ENCODE measurements around the gene CCDC178.
"Not testable (repeated sequence)": the region's sequence is repeated elsewhere in the genome, so short reads cannot be mapped to it uniquely, and the experiment has no call there.

Gene CCDC178

DNA sequence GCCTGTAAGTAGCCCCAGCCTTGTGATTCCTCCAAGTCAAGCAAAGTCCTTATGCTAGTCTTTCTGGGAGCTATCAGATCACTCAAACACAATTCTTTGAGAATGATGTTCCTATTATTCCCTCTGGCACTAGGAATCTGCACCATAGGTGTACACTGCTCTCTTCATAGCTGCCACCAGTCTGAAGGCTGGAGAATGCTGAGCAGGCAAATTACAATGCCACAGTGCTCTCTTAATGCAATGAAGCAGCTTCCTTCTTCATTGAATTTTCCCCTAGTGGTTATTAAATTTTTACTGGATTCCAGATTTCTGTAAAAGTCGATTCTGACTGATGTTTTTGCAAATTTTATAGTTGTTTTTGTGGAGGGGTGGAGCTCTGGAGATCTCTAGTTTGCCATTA is 84.8 kb downstream of the CCDC178 start:
- DNase-seq, result no peak

DNA sequence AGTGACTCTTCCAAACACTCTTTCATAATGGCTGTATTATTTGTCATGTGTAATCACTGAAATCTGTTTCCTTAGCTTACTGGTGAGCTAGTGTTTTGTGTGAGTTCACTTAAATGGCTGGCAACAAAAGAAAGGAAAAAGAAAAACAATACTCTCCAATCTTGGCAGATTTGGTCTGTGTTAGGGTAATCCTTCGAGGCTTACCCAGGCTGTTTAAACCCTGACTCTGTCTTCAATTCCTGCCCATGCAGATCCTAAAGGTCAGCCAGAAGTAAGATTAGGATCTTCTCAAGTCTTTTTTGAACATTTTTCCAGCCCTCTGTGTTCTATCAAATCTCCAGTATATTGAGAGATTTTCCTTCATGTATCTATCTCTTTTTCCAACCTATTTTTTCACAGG is 85.3 kb downstream of the CCDC178 start:
- no peak for DNase-seq

DNA sequence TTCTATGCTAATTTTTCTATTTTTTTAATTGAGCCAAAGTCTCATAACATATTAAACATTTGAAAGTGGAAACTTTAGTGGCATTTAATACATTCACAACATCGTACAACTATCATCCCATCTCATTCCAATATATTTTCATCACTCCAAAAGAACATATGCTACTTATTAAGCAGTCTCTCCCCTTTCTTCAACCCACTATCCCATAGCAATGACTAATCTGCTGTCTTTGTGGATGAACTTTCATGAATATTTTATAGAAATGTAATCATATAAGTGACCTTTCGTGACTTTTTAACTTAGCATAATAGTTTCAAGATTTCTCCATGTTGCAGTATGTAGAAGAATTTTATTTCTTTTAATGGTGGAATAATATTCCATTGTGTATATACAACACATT is 90.3 kb downstream of the CCDC178 start:
- no peak for DNase-seq

DNA sequence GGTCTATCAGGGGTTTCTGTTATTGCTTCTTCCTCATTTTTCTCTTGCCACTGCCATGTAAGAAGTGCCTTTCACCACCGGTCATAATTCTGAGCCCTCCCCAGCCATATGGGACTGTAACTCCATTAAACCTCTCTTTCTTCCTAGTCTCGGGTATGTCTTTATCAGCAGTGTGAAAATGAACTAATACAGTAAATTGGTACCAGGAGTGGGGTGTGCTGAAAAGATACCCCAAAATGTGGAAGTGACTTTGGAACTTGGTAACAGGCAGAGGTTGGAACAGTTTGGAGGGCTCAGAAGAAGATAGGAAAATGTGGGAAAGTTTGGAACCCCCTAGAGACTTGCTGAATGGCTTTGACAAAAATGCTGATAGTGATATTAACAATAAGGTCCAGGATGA is 100.8 kb downstream of the CCDC178 start:
- not testable (repeated sequence) for DNase-seq

DNA sequence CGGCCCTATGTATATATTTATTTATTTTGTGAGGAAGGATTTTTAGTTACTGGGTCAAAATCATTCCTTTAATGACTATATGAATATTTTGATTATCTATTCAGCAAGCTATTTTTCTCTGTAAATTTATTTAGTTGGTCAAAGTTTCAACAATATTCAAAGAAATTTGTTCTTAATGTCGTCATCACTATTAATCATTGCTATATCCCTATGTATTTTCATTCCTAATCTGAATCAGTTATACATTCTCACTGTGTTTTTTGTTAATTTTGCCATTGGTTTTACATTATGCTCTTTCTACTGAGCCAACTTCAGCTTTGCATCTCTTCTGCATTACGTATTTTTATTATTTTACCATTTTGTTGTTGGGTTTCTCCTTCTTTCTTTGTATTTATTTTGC is 105.7 kb downstream of the CCDC178 start:
- DNase-seq, result no peak

DNA sequence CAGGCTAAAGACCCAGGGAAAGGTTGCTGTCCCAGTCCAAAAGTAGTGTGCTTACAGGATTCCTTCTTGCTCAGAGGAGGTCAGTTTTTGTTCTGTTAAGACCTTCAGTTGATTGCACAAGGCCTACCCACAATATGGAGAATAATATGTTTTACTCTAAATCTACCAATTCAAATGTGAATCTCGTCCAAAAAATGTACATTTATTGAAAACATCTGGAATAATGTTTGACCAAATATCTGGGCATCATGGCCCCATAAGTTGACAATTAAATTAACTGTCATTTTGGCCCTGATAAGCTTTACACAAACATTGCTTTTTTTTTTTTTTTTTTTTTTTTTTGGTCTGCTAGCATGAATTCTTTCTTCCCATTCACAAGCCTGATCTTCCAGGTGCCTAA is 109.8 kb downstream of the CCDC178 start:
- no peak for DNase-seq

DNA sequence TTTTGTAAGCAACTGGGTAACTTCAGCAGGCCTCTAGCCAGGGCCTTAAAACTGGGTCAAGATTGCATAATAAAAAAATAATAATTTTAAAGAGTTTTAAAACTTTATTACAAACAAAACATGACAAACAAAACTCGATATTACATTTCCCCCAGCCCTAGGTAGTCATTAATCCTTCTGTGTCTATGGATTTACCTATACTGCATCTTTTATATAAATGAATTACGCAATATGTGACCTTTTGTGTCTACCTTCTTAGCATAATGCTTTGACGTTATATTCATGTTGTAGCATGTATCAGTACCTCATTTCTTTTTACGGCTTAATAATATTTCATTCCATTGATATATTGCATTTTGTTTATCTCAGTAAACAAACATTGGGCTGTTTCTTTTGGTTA is 113.5 kb downstream of the CCDC178 start:
- DNase-seq, result no peak

DNA sequence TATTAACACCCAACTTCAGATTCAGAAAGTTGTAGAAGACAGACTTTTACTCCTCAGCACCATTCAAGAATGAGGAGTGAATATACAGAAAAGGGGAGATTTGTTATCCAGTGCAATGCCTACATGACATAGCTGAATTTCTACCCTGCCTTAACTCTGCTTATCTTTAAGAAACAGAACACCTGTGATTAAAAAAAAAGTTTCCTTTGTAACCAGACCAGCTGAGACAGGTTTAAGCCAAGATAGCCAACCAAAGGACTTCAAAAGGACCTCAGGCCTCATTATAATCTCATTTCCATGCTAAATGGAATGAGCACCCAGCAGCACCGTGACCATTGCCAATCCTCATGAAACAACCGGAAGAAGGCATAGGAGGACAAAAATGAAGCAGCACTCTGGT is 122.9 kb downstream of the CCDC178 start:
- no peak for DNase-seq

DNA sequence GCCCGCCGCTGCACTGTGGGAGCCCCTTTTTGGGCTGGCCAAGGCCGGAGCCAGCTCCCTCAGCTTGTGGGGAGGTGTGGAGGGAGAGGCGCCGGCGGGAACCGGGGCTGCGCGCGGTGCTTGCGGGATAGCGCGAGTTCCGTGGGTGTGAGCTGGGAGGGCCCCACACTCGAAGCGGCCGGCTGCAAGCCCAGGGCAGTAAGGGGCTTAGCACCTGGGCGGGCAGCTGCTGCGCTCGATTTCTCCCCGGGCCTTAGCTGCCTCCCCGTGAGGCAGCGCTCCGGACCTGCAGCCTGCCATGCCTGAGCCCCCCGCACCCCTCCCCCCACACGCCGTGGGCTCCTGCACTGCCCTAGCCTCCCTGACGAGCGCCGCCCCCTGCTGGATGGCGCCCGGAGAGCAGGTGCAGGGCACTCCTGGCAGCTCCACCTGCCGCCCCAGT is 124.4 kb downstream of the CCDC178 start:
- DNase-seq, result no peak

DNA sequence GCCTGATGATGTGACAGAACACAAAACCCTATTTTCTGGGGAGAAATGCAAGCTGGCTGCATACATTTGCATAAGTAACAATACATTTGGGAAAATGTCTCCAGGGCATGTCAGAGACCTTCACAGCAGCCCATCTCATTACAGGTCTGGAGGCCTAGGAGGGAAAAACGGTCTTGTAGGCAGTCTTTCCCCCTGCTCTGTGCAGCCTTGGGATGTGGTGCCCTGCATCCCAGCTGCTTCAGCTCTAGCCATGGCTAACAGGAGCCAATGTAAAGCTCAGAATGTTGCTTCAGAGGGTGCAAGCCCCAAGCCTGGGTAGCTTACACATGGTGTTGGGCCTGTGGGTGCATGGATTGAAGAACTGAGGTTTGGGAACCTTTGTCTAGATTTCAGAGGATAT is 133.0 kb downstream of the CCDC178 start:
- DNase-seq, result no peak

DNA sequence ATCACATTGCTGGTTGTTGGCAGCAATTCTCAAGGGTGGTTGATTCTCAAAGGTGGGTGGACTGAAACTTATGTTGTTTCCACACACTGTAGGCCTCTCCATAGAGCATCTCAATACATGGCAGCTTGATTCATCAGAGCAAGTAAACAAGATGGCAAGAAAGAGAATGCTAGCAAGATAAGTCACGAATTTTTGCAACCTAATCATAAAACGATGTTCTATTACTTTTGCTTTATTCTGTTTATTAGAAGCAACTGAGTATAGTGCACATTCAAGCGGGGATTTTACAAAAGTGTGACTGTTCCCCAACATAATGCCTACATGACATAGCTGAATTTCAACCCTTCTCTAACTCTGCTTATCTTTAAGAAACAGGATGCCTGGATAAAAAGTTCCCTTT is 136.2 kb downstream of the CCDC178 start:
- DNase-seq, result no peak

DNA sequence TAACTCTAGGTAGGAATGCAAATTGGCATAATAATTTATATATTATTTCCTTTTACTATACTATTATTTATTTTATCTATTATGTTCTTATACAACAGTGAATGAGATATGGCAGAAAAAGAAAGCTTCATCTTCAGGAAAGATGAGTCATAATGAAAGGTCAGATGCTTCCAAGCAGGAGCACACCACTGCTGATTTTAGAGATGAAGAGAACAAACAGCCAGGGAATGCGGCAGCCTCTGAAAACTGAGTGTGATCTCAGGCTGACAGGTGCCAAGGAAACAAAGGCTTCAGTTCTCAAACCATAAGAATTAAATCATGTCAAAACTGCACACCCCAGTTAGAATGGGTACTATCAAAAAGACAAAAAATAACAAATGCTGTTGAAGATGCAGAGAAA is 149.0 kb downstream of the CCDC178 start:
- no peak for DNase-seq

DNA sequence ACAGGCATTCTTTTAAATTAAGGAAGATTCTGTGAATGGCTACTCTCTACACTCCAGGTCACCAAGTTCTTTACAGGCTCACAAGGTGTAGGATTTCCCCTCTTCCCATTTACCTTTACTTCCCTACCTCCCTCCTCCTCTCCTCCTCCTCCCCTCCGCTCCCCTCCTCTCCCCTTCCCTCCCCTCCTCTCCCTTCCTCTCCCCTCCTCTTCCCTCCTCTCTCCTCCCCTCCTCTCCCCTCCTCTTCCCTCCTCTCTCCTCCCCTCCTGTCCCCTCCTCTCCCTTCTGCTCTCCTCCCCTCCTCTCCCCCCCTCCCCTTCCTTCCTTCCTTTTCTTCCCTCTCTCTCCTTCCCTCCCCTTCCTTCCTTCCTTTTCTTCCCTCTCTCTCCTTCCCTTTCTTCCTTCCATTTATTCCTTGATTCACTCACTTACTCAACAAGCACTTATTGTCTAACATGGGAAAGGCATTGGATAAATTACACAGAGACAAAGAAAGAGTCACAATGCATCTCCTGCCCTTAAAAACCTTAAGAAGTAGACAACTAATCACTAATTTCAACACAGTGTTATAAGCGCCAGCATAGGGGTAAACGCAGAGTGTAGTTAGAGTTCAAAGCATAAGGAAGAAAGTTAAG is 152.3 kb downstream of the CCDC178 start:
- DNase-seq, result no peak

DNA sequence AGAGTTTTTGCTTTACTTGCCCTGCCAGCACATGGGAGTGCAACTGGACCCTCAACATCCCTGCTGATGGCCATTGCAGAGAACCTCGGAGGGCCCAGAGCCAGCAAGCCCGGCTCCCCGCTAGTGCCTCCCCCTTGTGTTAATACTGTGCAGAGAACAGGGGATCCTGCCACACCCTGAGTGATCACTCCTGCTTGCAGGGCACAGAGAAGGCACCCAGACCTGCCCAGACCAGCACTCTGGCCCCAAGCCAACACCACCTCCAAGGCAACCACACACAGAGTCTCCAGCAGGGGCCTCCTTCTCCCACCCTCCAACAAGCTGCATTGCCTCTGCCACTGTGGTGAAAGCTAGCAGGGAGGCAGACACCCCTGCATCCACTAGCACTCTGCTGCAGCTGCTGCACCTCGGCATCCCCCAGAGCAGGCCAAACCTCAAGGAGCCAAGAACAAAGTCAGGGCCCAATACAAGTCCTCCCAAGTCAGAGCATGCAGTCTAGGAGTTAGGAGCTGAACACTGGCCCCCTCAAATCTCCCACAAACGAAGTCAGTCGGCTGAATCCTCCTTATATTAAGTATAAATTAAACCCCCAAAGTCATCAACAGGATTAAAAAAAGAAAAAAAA is 157.7 kb downstream of the CCDC178 start:
- no peak for DNase-seq

DNA sequence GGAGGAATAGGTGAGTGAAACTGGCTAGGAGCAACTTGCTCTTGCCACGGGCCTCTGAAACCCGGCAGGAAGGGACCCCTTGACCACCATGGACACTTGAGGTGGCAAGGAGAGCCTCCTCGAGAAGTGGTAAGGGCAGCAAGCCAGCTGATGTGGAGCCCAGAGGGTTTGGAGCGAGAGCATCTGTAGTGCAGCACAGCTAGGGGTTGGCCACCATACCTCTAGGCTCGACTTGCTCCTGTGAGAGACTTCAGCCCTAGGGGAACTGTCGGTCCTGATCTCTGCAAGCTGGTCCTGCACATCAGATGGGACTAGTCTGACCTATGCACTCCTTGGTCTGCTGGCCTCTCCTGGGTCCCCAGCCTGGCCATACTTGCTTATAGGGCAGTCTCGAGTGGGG is 158.4 kb downstream of the CCDC178 start:
- DNase-seq, result no peak

DNA sequence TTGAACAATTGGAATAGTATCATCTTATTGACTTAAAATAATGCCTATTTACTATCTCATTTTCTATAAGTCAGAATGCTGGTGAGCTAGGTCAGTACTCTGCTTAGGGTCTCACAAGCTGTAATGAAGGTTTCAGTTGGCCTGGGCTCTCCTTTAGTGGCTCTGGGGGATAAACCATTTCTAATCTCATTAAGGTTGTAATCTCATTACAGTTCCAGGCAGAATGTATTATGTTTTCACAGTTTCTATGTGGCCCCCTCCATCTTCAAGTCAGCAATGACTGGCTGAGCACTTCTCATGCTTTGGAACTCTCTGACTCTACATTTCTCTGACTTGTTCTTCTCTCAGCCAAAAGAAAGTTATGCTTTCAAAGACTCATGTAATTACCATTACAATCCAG is 163.1 kb downstream of the CCDC178 start:
- no peak for DNase-seq

DNA sequence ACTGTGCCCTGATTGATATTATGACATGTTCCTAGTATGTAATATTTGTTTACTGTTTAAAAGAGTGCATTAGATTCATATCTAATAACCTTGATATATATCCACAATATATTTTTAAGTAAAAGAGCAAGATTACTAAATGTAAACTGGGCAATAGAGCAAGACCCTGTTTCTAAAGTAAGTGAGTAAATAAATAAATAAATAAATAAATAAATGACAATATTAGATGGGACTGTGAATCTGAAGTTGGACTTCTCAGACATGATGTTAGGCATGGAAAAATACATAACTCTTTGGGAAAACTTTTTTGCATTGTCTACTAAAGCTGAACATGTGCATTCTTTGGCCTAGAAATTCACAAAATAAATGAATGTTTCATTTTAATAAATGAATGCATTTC is 164.7 kb downstream of the CCDC178 start:
- DNase-seq, result no peak

DNA sequence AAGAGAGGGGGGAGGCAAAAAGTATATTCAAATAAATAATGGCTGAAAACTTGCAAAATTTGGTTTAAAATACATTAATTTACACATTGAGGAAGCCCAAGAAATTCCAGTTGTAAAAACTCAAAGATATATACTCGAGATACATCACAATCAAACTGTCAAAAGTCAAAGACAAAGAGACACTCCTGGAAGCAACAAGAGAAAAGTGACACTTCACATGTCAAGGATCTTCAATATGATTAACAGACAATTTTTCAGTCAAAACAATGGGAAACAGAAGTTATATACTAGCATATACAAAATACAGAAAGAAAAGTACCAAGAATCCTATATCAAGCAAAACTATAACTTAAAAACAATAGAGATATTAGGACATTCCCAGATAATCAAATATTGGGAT is 170.2 kb downstream of the CCDC178 start:
- no peak for DNase-seq

DNA sequence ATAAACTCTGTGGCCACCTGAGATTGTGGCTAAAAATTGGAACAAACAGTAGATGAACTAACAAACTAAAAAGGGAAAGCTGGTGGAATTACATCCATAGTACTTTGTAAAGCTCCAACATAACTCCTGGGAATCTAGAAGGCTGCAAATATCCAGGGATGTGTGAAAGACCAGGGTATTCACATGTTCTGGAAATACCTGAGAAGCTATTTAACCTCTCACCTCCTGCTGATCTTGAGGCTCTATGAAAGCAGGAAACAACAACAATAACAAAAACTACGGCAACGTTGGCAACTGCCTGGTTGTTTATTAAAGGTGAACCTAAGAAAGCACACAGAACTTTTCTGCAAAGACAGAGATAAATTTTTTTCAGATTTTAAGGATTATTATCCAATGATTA is 171.3 kb downstream of the CCDC178 start:
- DNase-seq, result no peak

DNA sequence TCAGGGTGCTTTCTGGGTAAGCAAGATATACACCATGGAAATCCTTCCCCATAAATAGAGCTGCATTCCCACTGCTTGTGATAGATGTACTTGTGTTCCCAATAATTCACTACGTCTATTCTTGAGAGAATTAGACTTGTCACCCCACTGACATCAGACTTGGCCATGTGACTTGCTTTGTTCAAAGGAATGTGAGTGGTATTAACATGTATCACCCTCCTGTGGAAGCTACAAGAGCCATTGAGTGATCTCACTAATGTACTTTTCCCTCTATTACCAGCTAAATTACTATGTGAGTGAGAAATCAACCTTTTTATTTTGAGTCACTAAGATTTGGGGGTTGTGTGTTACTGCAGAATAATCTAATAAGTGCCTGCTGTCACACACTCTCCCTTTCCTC is 176.0 kb downstream of the CCDC178 start:
- no peak for DNase-seq

DNA sequence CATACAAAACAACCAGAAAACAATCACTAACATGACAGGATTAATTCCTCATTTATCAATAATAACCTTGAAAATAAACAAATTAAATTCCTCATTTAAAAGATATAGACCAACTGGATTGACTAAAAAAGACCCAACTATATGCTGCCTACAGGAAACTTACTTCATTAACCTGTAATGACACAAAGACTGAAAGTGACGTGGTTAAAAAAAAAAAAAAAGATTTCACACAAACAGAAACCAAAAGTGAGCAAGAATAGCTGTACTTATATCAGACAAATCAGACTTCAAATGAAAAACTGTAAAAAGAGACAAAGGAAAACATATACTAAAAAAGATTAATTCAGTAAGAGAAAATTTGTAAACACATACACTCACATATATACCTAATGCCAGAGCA is 201.2 kb downstream of the CCDC178 start:
- DNase-seq, result no peak

DNA sequence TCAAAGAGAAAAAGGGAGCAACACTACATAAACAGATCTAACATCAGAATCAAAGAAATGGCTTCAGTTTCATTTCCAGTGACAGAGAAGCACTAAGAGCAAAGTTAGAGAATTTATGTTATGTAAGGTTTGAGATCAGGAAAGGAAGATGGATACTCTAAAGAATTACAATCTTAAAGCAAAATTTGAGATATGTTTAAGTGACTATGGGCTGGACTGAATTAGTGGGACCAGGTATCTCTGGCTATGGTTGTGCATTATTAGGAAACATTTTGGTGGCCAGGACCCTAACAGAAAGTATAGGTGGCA is 208.2 kb downstream of the CCDC178 start:
- no peak for DNase-seq

DNA sequence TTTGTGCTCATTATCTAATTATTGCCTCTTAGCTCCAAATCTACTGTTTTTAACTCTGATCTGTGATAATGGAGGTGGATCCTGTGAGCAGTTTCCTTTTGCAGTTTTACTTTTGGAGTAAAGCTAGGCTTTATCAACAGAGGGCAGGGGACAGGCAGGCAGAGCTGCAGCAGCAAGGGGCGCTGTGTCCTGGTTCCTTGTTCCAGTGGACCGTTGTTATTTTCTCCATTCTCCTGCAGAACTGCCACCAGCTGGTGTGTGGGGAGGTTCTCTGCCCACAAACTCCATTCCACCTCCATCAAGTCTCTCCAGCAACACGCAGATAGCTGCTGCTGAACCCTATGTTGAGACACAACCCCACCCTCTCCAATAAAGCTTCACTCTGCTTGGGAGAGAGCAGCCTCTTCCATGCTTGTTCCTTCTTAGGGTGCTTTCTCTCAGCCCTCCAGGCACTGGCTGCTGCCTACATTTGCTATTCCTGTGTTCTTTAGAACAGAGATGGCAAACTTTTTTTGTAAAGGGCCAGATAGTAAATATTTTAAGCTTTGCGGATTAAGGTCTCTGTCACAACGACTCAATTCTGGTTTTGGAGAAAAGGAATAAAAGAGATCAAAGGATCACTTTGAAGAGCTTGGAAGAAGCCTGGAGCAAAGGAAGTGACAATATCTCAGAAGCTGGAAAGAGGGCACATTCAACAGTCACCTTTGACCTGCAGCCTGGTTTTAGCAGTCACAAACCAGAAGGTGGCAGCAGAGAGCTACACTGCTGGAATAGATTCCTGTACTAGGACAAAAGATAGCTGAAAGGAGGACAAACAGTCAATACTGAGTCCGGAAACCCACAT is 208.8 kb downstream of the CCDC178 start:
- no peak for DNase-seq

DNA sequence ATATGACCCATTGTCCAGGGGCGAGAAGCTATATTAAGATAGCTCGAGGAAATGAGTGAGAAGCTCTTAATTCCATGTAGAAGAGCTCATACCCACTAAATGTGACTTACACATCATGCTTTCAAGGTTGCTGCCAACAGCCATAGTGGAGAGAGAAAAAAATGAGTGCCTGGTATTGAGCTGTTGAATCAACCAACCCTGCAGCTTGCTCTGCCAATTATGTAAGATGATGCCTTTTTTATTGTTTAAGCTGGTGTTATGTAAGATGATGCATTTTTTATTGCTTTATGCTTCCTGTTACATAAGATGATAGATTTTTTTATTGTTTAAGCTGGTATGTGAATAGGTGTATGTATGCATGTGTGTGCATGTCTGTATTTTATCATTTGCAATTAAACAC is 228.2 kb downstream of the CCDC178 start:
- no peak for DNase-seq
